Endometrial microvascular endothelial cells (primary cell): Measurements from ENCODE around the gene DDHD1. TPM values are rescaled to one million over a fixed set of nuclear protein-coding genes. Genes with fewer than 3 reads are reported as not detected.
"Not testable (repeated sequence)": the region's sequence is repeated elsewhere in the genome, so short reads cannot be mapped to it uniquely, and the experiment has no call there.

ENCODE experiments used
- in situ Hi-C: cut with HindIII; loops from 2 replicates; pipeline ENCODE4 v1.10.0; 2017; ENCODE audit warnings: low sequenced_read_pairs, low pct_unique_long_range_greater_than_20kb; ENCODE audit errors: inconsistent ontology term
- total RNA-seq: library from RNA; depleted of rRNA; stranded (reverse); fragments of >200 nt; gene quantifications from one replicate; pipeline ENCODE4 v1.2.3, GENCODE V29; 2015; ENCODE audit errors: inconsistent ontology term

The DDHD1 gene
- 11.2 TPM for total RNA-seq

DNA sequence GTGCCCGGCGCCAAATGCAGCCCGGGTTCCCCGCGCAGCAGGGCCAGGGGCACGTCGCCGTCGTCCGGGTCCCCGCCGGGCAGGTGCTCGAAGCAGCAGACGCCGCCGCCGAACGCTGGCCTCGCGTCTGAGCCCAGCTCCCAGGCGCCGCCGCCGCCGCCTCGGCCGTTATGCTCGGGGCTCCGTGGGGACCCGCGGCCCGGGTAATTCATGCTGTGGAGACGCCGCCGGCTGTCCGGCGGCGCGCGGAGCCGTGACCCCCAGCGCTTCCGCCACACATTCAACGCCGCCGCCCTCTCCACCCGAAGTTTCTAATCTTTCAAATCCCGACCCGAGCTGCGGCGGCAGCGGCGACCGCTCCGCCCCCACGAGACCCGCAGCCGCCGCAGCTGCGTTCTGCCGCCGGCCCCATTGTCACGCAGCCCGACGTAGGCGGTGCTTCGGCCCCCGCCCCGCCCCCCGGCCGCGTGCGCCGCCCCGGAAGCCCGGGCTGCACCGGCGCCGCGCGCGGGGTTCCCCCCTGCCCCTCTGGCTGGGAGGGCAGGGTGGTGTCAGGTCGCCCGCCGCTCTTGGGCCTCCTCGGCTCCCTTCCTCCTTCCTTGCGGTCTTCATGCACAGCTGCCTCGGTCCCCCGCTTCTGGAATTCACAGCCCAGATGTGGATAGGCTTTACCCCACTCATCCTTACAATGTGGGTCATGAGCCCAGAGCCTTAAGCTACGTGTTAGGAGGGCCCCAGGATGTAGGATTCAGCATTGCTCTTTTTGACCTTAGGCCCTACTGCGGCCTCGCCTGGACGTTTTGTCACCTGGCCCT is at the start of gene DDHD1:
Gene DDHD1 (minus strand): TSS at position 437 of the 815 bp plus-strand sequence. CDS start 225 bp downstream, at position 212.
- in situ Hi-C loops: no loop called here

- in situ Hi-C loops: no loop called here
Observed at GRCh38 chr14:53195949-53196348, 42.8 kb upstream of the DDHD1 start.

DNA sequence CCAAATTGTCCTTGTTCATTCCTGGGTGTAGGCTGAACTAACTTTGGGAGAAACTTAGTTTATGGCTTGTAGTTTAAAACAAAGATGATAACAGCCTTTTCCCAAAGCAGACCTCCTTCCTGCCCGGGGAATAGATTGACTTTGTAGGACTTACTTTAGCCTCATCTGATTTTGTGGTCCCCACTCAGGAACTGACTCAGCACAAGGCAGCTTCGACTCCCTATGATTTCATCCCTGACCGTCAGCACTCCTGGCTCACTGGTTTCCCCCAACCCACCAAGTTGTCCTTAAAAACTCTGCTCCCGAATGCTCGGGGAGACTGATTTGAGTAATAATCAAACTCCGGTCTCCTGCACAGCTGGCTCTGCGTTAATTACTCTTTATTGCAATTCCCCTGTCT is 40.1 kb upstream of the DDHD1 start:
- in situ Hi-C loops: no loop called here

DNA sequence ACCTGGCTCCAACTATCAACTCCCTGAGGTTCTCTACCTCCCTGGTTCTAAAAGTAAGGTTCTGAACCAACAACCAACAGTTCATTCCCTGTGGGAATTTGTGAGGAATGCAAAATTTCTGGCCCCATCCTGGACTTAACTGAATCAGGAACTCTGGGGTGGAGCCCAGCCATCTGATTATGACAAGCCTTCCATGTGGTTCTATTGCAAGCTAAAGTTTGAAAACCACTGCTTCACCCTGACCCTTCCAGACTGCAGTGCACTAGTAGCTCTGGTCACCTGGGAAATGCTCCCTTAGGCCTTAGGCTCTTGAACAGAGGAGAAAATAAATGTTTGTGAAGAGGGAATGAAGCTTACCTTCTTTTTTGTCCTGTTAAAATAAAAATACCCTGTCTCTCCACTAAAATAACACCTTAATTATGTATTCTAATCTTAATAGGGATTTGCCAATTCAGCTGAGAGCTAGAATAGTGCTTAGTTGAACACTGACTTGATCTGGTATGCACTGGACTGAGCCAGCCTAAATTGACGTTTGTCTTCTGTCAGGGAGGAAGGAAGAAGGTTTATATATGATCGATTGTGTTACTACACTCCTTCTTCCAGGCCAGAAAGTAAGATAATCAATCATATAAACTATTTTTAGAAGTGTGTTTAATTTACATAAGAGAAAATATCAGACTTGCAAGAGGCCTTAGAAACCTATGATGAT is 39.1 kb upstream of the DDHD1 start:
- in situ Hi-C loops: no loop called here

DNA sequence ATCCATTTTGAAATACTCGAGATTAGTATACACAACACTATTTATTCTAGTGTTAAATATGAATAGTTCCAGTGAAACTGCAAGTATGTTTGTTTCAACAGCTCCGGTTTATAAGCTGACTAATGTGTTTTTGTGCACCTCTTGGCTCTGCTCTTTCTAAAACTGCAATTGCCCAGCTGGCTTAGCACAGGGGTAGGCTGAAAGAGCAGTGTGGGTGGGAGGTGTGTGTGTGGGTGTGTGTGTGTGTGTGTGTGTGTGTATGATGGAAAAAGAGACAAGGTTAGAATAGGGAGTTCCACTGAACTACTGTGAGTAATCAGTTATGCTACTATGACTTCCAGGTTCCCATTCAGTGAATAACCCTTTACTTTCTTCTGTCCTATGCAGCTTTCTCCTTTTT is 37.8 kb upstream of the DDHD1 start:
- in situ Hi-C loops: no loop called here

DNA sequence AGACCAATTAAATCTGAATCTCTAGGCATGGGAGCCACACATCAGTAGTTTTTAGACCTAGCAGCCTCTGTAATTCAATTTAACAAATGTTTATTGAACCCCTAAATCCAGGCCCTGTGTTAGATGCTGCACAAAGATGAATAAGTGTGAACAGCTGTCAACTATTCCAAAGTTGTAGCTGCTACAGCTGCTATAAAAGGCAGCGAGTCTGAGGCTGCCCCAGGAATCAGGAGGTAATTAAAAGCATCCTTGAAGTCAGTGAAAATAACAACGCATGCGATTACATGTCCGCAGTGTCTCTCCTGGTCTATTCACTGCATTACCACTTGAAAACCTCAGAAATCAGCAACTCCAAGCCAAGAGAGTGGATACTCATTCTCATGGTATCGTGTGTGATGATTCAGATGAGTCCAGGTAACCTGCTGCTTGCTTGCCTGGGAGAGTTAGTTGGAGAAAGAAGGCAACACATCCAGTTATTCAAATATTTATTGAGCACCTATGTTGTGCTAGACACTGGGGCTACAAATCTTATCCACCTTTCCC is 34.9 kb upstream of the DDHD1 start:
- in situ Hi-C loops: no loop called here

DNA sequence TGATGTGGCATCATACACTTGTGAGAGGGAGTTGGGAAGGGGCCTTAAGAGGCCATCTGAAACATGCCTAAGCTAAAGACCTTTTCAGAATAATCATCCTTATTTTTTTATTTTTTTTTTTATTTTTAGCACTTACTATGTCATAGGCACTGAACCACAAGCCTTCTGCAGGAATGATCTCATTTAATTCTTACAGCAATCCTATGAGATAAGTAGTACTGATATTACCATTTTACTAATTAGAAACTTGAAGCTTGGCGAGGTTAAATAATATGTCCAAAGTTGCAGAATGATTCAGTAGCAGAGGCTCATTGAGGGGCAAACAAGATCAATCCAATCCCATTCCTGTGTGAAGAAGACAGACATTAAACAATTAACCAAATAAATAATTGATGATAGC is 33.4 kb upstream of the DDHD1 start:
- in situ Hi-C loops: no loop called here

DNA sequence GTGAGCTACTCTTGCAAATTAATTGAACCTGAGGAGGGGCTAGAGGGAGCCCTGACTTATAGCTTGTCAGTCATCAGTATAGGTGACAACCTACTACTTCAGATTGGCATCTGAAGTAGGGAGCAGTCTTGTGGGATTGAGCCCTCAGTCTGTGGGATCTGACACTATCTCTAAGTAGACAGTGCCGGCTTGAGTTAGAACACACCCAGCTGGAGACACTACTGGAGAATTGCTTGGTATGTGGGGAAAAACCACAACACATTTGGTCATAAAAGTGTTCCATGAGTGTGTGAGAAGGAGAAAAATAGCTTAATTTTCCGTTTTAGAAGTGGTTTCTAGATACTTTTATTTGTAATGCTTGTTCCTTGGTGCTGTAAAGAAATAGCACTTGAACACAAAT is 30.5 kb upstream of the DDHD1 start:
- in situ Hi-C loops: no loop called here

GRCh38 chr14:53183056-53183455 is 29.9 kb upstream of the DDHD1 start:
- in situ Hi-C loops: no loop called here

DNA sequence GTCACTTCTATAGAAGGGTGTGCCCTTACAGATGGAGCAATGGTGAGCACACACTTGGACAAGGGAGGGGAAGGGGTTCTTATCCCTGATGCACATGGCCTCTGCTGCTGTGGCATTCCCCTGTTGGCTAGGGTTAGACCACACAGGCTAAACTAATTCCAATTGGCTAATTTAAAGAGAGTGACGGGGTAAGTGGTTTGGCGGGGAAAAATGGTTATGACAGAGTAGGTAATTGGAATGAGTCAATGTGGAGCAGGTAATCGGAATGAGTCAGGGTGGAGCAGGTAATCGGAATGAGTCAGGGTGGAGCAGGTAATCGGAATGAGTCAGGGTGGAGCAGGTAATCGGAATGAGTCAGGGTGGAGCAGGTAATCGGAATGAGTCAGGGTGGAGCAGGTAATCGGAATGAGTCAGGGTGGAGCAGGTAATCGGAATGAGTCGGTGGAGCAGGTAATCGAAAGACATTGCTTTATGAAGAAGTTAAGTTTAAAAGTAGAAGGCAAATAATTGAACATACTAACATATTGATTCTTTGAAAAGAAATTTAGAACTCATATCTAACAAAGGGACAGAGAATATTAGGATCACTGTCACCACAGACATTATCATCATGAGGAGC is 28.4 kb upstream of the DDHD1 start:
- in situ Hi-C loops: not testable (repeated sequence)

GRCh38 chr14:53180272-53181221 is 27.4 kb upstream of the DDHD1 start:
- in situ Hi-C loops: no loop called here

- in situ Hi-C loops: not testable (repeated sequence)
Observed at GRCh38 chr14:53179486-53180005, 26.4 kb upstream of the DDHD1 start.

DNA sequence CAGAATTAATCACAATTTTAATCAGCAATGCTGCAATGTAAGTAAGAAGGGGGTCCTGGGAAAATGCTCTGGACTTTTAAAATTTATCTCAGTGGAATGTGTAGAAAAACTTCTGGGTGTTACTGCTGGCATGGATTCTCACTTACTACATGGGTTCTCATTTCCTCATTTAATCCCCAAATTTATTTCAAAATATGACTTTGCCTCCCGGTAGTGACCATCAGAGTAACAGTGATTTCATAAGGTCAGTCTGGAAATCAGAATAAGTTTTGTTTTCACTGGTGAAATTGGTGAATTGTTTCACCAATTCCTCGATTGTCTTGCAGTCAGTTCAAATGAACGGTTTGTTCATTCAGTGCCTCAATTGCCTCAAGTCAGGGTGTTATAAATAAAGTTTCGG is 22.3 kb upstream of the DDHD1 start:
- in situ Hi-C loops: no loop called here

- in situ Hi-C loops: no loop called here
Observed at GRCh38 chr14:53174918-53175317, 21.8 kb upstream of the DDHD1 start.

DNA sequence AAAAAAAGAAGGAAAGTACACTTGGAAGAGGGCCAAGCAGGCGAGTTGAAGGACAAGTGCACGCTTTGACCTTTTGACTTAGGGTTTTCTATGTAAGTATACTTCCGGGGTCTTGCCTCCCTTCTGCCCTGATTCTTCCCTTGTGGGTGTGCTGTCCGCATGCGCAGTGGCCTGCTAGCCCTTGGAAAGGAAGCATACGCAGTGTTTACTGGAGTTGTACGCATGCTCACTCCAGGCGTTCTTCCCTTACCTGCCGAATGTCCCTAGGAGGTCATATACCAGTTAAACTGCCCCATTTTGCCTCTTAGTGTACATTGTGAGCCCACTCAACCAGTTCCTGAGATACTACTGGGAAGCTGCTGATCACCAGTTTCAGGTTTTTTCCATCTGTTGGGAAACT is 15.7 kb upstream of the DDHD1 start:
- in situ Hi-C loops: no loop called here

- in situ Hi-C loops: no loop called here
Observed at GRCh38 chr14:53167602-53168328, 14.6 kb upstream of the DDHD1 start.

- in situ Hi-C loops: no loop called here
Observed at GRCh38 chr14:53161758-53162435, 8.8 kb upstream of the DDHD1 start.
